HuH-7.5 (cell line): ENCODE measurements around the gene TULP4.
"Not testable (repeated sequence)": the region's sequence is repeated elsewhere in the genome, so short reads cannot be mapped to it uniquely, and the experiment has no call there.

ENCODE experiments used
- DNase-seq: peaks from one replicate; pipeline ENCODE4 v3.0.0; 2011; ENCODE audit warnings: low spot score

The TULP4 gene

DNA sequence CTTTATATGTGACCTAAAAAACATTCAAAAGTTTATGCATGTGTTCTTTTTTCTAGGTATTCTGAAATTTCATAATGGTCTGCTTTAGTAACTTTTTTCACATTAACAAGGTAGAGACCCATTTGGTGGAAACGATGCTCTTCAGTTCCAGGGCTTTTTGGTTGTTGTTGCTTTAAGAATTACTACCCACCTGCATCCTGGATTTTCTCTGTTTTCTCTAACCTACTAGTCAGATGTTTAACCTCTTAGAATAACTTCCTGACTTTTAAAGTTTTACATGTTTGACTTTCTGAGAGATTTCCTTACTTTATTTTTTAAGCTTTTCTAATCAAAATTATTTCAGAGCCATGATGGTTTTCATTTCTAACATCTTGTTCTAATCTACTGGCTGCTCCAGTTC is 14.9 kb downstream of the TULP4 start:
- no peak for DNase-seq

GRCh38 chr6:158328952-158329351 is 16.7 kb downstream of the TULP4 start:
- DNase-seq: no peak

DNA sequence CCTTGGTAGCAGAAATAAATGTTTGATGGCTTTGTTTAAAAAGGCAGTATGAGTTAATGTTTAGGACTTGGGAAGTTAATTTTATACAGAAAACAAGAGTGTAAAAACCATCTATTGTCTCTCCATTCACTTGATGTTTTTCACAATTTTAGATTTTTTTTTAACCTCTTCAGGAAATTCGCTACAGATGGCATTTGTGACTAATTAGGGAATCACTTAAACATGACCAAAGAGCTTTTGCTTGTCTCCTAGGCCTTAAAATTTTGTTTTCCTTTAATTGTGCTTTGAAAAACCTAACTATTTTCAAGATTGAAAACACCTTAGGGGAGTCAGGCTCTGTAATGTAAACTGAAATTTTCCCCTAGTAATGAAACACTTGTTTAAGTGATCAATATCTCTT is 17.3 kb downstream of the TULP4 start:
- no peak for DNase-seq

DNA sequence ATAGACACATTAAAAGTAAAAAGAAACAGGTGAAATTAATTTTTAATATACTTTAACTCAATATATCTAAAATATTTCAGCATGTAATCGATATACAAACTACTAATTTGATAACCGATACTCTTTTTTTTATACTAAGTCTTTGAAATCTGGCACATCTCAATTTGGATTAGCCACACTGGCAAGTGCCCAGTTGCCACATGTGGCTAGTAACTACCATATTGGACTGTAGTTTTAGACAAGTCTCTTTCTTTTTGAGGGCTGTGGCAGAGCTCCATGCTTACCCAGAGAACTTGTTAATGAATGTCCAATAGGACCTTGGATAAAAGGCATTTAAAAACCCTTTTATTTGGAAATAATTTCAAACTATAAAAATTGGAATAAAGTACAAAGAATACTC is 17.8 kb downstream of the TULP4 start:
- DNase-seq: no peak

- peak; percentile 27 for DNase-seq
Measured at GRCh38 chr6:158332237-158332636, 20.0 kb downstream of the TULP4 start.

GRCh38 chr6:158333094-158333493 is 20.8 kb downstream of the TULP4 start:
- no peak for DNase-seq

- no peak for DNase-seq
Measured at GRCh38 chr6:158334534-158334933, 22.3 kb downstream of the TULP4 start.

DNA sequence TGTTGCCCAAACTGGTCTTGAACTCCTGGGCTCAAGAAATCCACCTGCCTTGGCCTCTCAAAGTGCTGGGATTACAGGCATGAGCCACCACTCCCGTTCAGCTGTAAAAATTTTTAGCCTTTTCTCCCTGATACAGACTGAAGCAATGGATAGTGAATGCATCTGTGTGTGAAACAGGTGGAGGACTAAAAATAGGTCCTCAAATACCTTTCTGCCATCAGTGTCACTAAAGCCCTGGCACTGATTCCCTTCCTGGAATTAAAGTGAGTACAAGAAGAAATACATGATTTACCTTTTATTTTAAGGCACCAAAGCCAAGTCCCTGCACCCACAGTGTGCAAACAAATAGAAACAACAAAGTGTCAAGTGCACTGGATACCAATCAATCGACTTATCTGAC is 25.1 kb downstream of the TULP4 start:
- no peak for DNase-seq

- no peak for DNase-seq
Measured at GRCh38 chr6:158338311-158339112, 26.2 kb downstream of the TULP4 start.

DNA sequence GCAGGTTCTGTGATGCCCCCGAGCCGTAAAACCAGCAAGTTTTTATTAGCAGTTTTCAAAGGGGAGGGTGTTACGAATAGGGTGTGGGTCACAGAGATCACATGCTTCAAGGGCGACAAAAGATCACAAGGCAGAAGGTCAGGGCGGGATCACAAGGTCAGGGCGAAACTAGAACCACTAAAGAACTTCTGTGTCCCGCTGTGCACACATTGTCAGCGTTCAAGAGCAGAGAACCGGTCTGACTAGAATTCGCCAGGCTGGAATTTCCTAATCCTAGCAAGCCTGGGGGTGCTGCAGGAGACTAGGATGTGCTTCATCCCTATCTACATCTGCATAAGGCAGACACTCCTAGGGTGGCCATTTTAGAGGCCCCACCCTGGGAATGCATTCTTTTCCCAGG is 26.9 kb downstream of the TULP4 start:
- DNase-seq: not testable (repeated sequence)

- no peak for DNase-seq
Measured at GRCh38 chr6:158340252-158340651, 28.0 kb downstream of the TULP4 start.

GRCh38 chr6:158344534-158344933 is 32.3 kb downstream of the TULP4 start:
- DNase-seq: no peak

DNA sequence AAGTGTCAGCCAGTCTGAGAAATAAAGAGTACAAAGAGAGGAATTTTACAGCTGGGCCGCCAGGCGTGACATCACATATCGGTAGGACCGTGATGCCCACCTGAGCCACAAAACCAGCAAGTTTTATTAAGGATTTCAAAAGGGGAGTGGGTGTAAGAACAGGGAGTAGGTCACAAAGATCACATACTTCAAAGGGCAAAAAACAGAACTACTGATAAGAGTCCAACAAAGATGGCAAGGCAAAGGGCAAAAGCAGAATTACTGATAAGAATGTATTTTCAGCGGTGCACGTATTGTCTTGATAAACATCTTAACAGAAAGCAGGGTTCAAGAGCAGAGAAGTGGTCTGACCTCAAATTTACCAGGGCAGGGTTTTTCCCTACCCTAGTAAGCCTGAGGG is 33.2 kb downstream of the TULP4 start:
- DNase-seq: not testable (repeated sequence)

- no peak for DNase-seq
Measured at GRCh38 chr6:158347335-158347734, 35.1 kb downstream of the TULP4 start.

- DNase-seq: not testable (repeated sequence)
Measured at GRCh38 chr6:158348737-158349504, 36.7 kb downstream of the TULP4 start.

DNA sequence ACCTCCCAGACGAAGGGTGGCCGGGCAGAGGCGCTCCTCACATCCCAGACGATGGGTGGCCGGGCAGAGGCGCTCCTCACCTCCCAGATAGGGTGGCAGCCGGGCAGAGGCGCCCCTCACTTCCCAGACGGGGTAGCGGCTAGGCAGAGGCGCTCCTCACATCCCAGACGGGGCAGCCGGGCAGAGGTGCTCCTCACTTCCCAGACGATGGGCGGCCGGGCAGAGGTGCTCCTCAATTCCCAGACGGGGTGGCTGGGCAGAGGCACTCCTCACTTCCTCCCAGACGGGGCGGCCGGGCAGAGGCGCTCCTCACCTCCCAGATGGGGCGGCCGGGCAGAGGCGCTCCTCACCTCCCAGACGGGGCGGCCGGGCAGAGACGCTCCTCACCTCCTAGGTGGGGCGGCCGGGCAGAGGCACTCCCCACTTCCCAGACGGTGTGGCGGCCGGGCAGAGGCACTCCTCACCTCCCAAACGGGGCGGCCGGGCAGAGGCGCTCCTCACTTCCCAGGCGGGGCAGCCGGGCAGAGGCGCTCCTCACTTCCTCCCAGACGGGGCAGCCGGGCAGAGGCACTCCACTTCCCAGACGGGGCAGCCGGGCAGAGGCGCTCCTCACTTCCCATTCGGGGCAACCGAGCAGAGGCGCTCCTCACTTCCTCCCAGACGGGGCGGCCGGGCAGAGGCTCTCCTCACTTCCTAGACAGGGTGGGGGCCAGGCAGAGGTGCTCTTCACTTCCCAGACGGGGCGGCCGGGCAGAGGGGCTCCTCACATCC is 37.4 kb downstream of the TULP4 start:
- DNase-seq: not testable (repeated sequence)

DNA sequence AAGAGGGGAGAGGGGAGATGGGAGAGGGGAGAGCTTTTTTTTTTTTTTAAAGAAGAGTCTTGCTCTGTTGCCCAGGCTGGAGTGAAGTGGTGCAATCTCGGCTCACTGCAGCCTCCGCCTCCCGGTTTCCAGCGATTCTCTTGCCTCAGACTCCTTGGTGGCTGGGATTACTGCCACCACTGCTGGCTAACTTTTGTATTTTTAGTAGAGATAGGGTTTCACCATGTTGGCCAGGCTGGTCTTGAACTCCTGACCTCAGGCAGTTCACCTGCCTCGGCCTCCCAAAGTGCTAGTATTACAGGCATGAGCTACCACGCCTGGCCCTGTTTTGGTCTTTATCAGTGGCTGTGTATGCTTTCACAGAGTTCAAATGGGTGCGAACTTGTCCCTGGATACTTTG is 38.5 kb downstream of the TULP4 start:
- DNase-seq: not testable (repeated sequence)

- DNase-seq: no peak
Measured at GRCh38 chr6:158353883-158354877, 41.9 kb downstream of the TULP4 start.

- DNase-seq: no peak
Measured at GRCh38 chr6:158356586-158357546, 44.6 kb downstream of the TULP4 start.

- no peak for DNase-seq
Measured at GRCh38 chr6:158357570-158358216, 45.4 kb downstream of the TULP4 start.
